ENCODE measurements around the gene JPT1. TPM values are rescaled to one million over a fixed set of nuclear protein-coding genes. Genes with fewer than 3 reads are reported as not detected.

The JPT1 gene, protein sequence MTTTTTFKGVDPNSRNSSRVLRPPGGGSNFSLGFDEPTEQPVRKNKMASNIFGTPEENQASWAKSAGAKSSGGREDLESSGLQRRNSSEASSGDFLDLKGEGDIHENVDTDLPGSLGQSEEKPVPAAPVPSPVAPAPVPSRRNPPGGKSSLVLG
- total RNA-seq (10 to 100 TPM; 17.5 to 19.1 (median 18.8) TPM), polyA plus RNA-seq (100 to 1,000 TPM; 361 to 627 (median 471) TPM)

DNA sequence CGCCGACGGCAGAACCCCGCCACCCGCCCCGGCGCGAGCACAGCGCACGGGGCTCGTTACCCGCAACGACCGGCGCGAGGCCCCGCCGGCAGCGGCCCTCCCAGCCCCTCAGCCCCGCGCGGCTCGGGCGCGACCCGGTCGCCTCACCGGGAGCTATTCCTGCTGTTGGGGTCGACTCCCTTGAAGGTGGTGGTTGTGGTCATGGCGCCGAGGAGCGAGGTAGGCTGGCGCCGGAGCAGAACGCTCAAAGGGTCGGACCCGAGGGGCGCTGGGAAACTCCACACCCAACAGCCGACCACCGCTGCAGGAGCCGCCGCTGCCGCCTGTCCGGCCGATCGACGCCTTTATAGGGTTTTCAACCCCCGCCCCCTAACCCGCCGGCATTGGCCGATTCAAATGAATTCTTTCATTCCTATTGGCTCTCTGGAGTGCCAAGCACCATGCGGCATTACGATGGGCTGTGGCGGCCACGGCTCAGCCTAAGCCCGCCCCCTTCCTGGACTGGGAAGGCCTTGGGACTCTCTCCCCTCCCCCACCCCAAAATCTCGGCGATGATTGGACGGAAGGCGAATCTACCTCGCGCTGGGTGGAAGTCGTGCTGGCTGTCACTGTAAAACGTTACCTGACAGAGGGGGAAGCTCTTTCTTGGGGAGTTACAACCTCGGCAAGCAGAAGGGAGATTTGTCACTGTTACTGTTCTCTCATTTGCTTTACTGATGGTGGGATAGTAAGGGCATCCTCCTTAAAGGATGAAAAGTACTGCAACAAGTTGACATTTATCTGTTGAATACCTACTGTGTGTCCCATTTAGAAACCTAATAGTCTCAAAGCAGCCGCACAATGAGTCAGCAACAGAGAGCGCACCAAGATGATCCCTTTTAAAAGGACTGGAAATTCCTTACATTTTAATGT is at the start of gene JPT1:
TSS of gene JPT1 (minus strand) at position 318 of the 912 bp plus-strand sequence. CDS start at position 203, 115 bp downstream.
- TF ChIP-seq POLR2AphosphoS5 (IDR thresholded peaks at IDR 0.05), result peak; percentile 96 to 99 (median 98)
- TF ChIP-seq EP300 (IDR thresholded peaks at IDR 0.05), result no peak
- TF ChIP-seq POLR2A (IDR thresholded peaks at IDR 0.05), result peak; percentile 96
- DNase-seq, result peak; percentile 99
- Histone ChIP-seq H3K27ac (peak within 1 kb of the TSS; percentile 64 to 83 (median 80)), H3K4me1 (peaks cover 5 to 19% (median 14%) of the 10 kb centered on the region in 4 donors), H3K4me3 (peak within 1 kb of the TSS; percentile 60 to 96 (median 80)), H3K36me3 (no peaks in the 10 kb centered on the region), H3K9me3 (no peaks in the 10 kb centered on the region), H3K27me3 (no peaks in the 10 kb centered on the region)
- intact Hi-C loops (cut with DNase I), result no loop called here
- 2% methylated on average over 67 of the region's 67 CpGs for WGBS, 2 donors

DNA sequence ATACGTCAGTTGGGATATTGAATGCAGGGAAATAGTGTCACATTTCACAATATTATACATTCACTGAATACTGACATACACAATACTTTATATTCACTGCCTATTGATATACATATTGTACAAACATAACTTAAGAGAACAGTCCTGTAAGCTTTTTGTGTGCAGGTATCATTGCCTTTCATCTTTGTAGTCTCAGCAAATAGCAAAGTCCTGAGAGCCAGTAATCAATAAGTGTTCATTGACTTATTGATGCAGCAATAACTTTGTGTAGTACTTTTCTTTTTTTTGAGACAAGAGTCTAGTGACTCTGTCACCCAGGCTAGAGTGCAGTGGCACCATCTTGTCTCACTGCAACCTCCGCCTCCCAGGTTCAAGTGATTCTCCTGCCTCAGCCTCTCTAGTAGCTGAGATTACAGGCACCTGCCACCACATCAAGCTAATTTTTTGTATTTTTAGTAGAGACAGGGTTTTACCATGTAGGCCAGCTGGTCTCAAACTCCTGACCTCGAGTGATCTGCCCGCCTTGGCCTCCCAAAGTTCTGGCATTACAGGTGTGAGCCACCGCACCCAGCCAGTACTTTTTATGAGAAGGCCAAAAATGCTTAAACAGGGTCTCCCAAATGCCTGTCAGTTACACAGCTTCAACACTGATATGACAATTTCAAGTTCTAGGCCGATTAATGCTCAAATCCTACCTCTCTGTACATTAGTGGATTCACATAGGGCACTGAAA is 45.7 kb upstream of the JPT1 start:
- Histone ChIP-seq H3K36me3 (no peaks in the 10 kb centered on the region), H3K27me3 (no peaks in the 10 kb centered on the region), H3K4me3 (no peak overlapping the region), H3K9me3 (no peaks in the 10 kb centered on the region), H3K27ac (no peak overlapping the region), H3K4me1 (peaks cover 0 to 9% (median 4%) of the 10 kb centered on the region in 4 donors)
- WGBS, 2 donors, result 92 to 96% methylated on average over 6 of the region's 6 CpGs
- DNase-seq, result no peak
- intact Hi-C loops (cut with DNase I), result loop anchor here (2.0 to 5.0 kb wide), 2 partner anchors 138 to 239 kb away; no protein-coding TSS in a partner anchor
- TF ChIP-seq EP300 (IDR thresholded peaks at IDR 0.05) (no peak), POLR2AphosphoS5 (IDR thresholded peaks at IDR 0.05) (no peak), POLR2A (IDR thresholded peaks at IDR 0.05) (no peak)

DNA sequence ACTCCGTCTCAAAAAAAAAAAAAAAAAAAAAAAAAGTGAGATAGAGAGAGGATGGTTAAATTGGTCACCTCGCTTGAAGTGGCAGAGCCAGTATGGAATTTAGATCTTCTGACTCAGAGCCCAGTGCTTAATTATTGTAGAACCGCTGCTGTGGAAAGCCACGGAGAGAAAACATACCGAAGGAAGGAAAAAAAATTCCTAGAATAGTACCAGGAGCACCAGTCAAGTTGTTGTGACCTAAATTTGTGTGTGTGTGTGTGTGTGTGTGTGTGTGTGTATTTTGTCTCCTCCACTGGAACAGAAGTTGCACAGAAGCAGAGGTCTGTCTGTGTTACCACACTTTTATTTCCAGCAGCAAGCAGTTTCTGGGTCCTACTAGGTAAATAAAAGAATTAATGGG is 40.6 kb upstream of the JPT1 start:
- Histone ChIP-seq H3K4me1 (no peaks in the 10 kb centered on the region), H3K9me3 (no peaks in the 10 kb centered on the region), H3K36me3 (no peaks in the 10 kb centered on the region), H3K4me3 (no peak overlapping the region), H3K27me3 (no peaks in the 10 kb centered on the region), H3K27ac (no peak overlapping the region)
- intact Hi-C loops (cut with DNase I), result no loop called here
- DNase-seq, result no peak
- WGBS, 2 donors, result 86 to 90% methylated on average over 4 of the region's 5 CpGs
- TF ChIP-seq POLR2AphosphoS5 (IDR thresholded peaks at IDR 0.05) (no peak), EP300 (IDR thresholded peaks at IDR 0.05) (no peak), POLR2A (IDR thresholded peaks at IDR 0.05) (no peak)
- TF ChIP-seq, protein P1, sequence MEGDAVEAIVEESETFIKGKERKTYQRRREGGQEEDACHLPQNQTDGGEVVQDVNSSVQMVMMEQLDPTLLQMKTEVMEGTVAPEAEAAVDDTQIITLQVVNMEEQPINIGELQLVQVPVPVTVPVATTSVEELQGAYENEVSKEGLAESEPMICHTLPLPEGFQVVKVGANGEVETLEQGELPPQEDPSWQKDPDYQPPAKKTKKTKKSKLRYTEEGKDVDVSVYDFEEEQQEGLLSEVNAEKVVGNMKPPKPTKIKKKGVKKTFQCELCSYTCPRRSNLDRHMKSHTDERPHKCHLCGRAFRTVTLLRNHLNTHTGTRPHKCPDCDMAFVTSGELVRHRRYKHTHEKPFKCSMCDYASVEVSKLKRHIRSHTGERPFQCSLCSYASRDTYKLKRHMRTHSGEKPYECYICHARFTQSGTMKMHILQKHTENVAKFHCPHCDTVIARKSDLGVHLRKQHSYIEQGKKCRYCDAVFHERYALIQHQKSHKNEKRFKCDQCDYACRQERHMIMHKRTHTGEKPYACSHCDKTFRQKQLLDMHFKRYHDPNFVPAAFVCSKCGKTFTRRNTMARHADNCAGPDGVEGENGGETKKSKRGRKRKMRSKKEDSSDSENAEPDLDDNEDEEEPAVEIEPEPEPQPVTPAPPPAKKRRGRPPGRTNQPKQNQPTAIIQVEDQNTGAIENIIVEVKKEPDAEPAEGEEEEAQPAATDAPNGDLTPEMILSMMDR (IDR thresholded peaks at IDR 0.05), result no peak

DNA sequence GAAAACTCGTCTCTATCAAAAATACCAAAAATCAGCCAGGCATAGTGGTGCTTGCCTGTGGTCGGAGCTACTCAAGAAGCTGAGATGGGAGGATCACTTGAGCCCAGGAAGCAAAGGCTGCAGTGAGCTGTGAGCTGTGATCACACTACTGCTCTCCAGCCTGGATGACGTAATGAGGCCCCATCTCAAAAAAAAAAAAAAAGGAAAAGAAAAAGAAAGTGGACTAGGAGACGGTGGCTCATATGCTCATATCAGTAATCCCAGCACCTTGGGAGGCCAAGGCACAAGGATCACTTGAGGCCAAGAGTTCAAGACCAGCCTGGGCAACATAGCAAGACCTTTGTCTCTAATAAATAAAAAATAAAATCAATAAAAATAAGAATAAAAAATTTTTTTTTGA is 37.3 kb upstream of the JPT1 start:
- Histone ChIP-seq H3K4me1 (no peaks in the 10 kb centered on the region), H3K36me3 (no peaks in the 10 kb centered on the region), H3K9me3 (no peaks in the 10 kb centered on the region), H3K27me3 (no peaks in the 10 kb centered on the region), H3K27ac (no peak overlapping the region), H3K4me3 (no peak overlapping the region)
- TF ChIP-seq EP300 (IDR thresholded peaks at IDR 0.05), result no peak
- TF ChIP-seq, protein P1 (IDR thresholded peaks at IDR 0.05), result no peak
- TF ChIP-seq POLR2AphosphoS5 (IDR thresholded peaks at IDR 0.05), result no peak
- no peak for TF ChIP-seq POLR2A (IDR thresholded peaks at IDR 0.05)
- intact Hi-C loops (cut with DNase I), result no loop called here
- DNase-seq, result no peak
- 71 to 78% methylated on average over 4 of the region's 4 CpGs for WGBS, 2 donors

DNA sequence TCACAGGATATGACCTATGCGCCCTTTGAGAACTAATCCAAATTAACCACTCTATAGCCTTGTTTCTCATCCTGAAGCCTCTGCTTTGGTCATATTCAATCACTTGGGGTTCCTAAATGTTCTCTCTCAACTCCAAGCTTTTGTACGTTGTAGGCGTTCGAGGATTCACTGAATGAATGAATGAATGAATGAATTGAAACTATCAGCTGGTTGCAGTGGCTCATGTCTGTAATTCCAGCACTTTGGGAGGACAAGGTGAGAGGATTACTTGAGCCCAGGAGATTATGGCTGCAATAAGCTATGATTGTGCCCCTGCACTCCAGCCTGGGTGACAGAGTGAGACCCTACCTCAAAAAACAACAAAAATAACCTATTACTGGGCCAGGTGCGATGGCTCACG is 34.3 kb upstream of the JPT1 start:
- no peak overlapping the region for H3K27ac ChIP-seq
- no peaks in the 10 kb centered on the region for H3K9me3 ChIP-seq
- peaks cover 0 to 3% (median under 1%) of the 10 kb centered on the region in 4 donors for H3K4me1 ChIP-seq
- DNase-seq, result no peak
- WGBS, 2 donors, result 93 to 94% methylated on average over 6 of the region's 6 CpGs
- H3K27me3 ChIP-seq, result no peaks in the 10 kb centered on the region
- TF ChIP-seq, protein P1 (IDR thresholded peaks at IDR 0.05), result no peak
- no peak for TF ChIP-seq POLR2AphosphoS5 (IDR thresholded peaks at IDR 0.05)
- no peak for TF ChIP-seq POLR2A (IDR thresholded peaks at IDR 0.05)
- TF ChIP-seq EP300 (IDR thresholded peaks at IDR 0.05), result no peak
- H3K4me3 ChIP-seq, result no peak overlapping the region
- intact Hi-C loops (cut with DNase I), result no loop called here
- H3K36me3 ChIP-seq, result no peaks in the 10 kb centered on the region
